GM18502 (cell line): Measurements from ENCODE around the gene DOCK8.
"Not testable (repeated sequence)": the region's sequence is repeated elsewhere in the genome, so short reads cannot be mapped to it uniquely, and the experiment has no call there.

ENCODE experiments used
- ATAC-seq: cut with Tn5 transposase; IDR thresholded peaks from one replicate; pipeline ENCODE4 v1.9.1; 2021; ENCODE audit warnings: mild to moderate bottlenecking; ENCODE audit not compliant: unreplicated experiment, poor library complexity

The DOCK8 gene

DNA sequence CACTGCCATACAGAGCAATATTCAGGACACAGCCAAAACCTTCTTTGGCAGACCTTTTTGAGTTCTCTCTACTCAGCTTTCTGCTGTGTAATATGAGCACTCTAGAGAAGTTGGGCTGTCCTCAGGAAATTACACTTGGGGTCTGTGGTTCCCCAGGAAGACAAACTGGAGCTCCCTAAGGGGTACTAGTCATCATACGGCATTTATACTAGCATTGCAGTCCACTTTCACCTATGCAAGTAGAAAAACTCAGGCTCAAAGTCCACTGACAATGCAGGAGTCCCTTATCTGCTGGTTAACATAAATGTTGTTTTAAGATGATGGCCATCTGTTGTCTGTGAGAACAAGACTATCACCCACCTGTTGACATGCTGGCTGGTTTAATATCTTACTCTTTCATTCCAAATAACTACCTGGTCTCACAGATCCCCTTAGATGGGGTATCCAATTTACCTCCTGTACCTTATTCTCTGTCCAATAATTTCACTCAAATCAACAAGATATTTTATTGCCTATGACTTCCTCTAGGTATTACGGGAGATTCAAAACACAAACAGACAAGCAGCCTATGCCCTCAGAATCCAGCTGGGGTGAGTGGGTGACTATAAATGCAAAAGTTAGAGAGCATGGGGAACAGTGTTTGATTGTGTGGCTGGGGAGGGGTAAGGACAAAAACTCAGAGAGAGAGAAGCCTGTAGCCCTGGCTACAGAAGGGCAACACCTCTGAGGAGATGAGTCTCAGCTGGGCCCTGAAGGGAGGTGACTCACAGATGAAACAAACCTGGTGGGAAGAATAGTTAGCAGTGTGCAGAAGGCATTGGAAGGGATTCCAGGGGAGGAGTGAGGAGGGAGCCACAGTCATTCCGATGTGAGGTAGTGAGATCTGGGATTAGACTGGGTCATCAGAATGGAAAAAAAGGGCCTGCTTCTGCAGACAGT lies 10.2 kb downstream of the DOCK8 start:
- ATAC-seq: no peak

DNA sequence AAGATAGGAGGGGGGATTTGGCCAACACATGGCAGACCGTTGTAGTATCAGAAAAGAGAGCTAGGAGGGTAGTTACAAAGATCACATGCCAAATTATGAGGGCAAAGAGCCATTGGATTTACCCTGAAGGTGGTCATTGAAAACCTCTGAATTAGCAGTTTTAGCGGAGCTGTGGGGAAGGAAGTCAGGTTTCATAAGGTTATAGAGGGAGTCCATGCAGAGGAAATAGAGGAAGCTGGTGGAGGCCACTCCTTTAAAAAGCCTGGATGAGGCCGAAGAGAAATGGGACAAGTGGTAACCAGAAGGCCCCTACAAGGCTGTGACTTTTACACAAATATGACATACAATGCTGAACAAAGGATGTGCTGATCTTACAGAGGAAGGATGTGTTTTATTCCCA lies 13.2 kb downstream of the DOCK8 start:
- ATAC-seq: no peak

DNA sequence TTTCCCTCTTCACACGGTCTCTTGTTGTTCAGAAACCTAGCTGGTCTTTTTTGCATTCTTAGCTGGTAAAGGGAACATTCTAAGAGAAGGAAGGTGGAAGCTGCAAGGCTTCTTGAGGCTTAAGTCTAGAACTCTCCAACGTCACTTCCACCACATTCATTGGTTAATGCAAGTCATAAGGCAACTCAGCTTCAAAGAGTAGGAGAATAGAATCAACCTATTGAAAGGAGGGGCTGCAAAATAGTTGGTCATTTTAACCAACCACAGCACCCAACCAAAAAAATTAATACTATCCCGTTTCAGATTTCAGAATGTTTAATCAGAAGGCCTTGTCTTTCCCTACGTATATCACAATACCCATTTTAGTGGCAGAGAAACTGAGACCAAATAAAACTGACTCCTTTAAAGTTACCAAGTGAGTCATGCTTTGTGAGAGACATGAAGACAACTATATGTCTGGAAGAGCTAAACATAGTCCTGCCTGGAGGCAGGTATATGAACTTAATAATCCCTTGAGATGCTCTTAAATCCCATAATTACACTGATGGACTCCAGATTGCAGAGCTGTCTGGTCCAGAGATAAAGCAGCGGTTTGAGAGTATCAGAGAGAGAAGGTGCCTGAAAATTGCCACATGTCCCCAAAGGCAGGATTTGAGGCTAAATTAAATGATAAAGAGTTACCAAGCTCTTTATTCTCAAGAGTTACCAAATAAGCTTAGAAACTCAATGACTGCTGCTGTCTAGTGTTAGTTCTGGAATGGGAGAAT lies 14.4 kb downstream of the DOCK8 start:
- ATAC-seq: no peak

DNA sequence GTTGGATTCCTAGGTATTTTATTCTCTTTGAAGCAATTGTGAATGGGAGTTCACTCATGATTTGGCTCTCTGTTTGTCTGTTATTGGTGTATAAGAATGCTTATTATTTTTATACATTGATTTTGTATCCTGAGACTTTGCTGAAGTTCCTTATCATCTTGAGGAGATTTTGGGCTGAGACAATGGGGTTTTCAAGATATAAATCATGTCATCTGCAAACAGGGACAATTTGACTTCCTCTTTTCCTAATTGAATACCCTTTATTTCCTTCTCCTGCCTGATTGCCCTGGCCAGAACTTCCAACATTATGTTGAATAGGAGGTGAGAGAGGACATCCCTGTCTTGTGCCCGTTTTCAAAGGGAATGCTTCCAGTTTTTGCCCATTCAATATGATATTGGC lies 17.0 kb downstream of the DOCK8 start:
- ATAC-seq: not testable (repeated sequence)

DNA sequence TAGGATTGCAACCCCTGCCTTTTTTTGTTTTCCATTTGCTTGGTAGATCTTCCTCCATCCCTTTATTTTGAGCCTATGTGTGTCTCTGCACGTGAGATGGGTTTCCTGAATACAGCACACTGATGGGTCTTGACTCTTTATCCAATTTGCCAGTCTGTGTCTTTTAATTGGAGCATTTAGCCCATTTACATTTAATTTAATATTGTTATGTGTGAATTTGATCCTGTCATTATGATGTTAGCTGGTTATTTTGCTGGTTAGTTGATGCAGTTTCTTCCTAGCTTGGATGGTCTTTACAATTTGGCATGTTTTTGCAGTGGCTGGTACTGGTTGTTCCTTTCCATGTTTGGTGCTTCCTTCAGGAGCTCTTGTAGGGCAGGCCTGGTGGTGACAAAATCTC lies 19.0 kb downstream of the DOCK8 start:
- not testable (repeated sequence) for ATAC-seq

DNA sequence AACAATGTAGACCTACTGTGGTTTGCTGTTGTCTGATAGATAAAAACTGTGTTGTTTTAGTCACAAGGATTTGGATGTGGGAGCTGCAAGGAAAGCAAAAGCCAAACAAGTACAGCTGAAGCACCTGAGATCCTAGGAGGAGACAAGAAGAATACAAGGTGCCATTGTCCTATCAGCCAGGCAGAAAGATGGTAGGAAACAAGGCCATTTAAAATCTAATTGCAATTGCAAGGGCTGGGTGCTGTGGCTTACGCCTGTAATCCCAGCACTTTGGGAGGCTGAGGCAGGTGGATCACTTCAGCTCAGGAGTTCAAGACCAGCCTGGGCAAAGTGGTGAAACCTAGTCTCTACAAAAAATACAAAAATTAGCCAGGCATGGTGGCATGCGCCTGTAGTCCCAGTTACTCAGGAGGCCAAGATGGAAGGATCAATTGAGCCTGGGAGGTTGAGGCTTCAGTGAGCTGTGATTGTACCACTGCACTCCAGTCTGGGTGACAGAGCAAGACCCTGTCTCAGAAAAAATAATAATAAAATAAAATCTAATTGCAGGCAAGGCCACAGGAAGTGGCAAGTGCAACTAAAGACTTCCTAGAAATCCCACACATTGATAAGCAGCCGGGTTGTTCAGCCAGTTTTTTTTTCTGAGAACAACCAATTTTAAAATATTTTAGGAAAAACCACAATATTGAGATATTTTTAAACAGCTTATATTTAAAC lies 22.6 kb downstream of the DOCK8 start:
- ATAC-seq: no peak

DNA sequence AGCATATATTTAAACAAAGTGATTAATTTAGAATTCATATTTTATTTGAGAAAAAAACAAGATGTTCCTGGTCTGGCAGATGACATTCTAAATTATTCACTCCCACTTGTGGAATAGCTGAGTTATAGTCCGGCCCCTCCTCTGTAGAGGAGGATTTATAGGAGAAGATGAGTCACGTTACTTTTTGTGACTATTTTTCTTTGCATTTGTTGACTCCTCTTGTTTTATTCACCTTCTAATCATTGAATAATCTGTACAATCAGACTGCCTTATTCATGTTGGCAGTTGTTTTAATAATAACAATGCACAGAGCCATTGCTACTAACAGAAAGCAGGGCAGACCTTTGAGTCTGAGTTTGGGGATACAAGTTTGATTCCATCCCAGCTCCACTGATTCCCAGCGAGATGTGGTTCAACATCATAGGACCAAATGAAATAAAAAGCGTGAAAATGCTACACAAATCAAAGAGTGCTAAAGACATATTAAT lies 23.2 kb downstream of the DOCK8 start:
- ATAC-seq: no peak

DNA sequence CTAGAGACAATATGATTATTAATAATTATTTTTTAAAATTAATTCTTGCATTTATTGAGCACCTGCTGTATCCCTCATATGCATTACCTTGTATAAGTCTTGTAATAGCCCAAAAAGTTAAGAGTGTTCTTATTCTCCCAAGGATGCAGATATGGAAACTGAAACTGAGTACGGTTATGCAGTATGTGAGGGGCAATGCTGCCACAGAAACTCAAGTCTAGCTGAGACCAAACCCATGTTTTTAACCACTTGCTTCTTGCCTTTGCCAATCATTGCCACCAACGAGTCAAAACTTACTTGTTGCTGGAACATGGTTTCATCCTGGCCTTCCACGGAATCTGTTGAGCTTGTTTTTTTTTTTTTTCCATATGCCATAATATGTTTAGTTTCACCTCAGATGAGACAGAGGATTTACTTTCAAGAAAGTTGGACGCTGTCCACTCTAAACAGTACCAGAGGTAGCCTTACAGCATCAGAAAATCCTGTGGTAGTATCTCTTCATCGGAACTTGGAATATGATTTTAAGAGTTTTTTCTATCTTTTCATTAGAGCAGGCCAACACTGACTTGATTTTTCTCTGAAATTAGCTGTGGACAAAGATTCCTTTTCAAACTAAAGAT lies 27.9 kb downstream of the DOCK8 start:
- ATAC-seq: no peak

DNA sequence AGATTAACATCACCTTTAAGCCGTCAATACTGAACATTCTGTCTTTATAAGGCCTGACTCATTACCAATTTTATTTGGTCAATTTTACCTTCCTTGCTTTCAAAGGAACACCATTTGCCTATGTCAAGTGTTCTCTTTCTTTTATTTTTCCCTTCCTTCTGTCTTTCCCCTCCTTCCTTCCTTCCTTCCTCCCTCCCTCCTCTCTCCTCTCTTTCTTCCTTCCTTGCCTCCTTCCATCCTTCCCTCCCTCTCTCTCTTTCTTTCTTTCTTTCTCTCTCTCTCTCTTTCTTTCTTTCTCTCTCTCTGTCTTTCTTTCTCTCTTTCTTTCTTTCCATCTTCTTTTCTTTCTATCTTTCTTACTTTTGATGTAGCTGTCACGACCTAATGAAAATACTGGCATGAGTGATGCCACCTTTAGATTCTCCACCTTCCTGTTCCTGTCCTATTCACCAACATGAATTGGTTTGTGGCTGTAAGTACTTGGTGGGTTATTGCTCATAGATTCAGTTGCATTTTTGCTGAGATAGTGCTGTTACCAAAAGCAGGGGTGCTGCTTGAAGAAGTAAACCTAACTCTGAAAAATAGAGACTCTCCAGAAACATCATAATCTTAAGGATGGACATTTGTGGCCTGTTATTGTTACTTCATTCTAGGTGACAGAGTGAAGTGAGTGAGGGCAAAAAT lies 33.8 kb downstream of the DOCK8 start:
- no peak for ATAC-seq

DNA sequence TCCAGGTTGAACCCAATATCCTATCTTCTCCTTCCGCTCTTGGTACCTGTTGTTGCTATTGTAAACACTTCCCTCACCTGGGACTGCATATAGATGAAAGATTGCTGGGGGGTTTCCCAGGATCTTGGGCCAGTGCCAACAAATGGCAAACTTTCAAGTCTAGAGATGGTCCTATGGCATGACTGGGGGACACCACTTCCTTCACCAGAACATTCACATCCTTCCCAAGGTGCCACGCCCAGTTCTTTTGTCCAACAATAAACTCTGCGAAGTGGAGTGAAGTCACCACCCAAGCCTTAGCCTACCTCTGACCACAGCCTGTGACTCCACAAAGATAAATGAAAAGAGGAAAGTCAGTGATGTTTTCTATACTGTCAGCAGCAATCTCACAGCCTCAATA lies 34.4 kb downstream of the DOCK8 start:
- ATAC-seq: no peak

DNA sequence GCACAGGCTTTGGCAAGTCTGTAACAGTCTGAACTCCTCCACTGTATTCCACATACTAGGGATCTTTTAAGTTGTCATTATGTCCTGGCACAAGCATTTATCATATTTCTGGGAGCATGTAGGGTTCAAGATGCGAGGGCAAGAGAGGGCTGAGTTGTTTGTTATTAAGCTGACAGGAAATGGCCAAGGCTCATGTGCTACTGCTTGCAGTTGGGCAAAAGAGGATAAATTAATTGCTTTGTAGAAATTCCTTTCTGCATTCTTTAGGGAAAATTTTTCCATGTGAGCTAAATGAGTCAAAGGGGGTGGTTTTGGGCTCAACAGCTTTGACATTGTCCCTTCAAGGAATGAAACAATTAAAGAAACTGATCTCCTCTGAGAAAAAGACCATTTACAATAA lies 35.4 kb downstream of the DOCK8 start:
- no peak for ATAC-seq

DNA sequence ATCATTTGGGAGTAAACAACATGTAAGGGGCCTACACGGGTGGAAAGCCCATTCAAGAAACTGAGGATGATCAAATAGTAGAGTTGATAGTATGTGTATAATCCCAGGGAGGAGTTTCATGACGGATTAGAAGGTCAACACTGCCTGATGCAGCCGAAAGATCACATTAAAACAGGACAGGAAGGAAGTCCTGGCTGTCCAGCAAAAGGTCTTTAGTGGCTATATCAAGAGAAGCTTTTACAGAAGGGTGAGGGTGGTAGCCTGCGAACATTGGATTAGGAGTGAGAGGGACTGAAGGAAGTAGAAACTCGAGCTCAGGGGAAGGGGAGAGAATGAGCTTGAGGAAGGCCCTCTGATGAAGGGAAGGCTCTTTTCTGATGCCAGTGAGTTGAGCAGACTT lies 36.0 kb downstream of the DOCK8 start:
- no peak for ATAC-seq

DNA sequence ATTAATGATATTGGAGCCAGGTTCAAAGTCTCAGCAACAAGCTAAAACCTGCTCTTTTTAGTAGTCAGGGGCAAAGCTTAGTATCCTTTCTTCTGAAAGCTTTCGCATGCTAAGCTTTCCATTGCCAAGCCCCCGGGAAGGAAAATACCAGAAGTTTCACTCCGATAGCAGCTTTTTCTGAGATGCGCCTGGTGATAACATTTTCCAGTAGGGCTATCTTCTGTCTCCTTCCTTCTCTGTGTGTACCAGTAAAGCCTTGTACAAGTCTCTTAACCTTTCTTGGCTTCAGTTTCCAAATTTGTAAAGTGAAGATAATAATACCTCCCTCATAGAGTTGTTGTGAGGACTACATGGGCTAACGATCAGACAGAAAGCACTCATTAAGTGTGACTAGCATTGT lies 36.7 kb downstream of the DOCK8 start:
- ATAC-seq: no peak

DNA sequence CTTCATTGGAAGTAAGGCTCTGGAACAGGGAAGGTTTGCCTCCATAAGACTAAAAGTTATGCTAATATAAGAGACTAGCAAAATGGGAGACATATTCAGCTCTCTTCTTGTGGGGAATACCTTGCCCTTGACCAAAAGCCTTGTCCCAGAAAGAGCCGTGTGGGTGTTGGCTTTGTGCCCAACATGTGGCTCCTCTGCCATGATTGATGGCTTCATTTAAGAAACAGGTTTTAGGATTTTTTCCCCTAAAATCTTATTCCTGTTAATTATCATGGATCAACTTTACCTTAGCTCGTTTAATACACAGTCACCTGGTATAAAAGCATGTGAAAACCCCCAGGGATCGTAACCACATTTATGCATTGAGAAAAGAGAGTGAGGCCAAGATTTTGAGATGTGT lies 38.9 kb downstream of the DOCK8 start:
- ATAC-seq: no peak

DNA sequence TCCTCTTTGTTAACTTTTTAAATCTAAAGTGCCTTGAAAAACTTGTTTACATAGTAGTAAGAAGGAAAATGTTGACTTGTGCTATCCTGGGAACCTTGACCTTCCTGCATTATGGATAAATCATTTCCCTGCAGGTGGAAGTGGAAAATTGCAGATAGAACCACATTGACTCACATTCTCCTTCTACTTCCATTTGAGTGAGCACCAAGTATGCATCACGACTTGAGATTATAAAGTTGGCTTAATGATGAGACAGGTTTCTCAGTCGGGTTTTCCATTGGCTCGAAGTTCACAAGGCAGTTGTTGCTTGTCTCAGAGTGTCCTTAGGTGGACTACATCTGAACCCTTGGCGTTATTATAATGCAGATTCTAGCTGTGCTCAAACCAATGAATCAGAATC lies 39.9 kb downstream of the DOCK8 start:
- no peak for ATAC-seq

DNA sequence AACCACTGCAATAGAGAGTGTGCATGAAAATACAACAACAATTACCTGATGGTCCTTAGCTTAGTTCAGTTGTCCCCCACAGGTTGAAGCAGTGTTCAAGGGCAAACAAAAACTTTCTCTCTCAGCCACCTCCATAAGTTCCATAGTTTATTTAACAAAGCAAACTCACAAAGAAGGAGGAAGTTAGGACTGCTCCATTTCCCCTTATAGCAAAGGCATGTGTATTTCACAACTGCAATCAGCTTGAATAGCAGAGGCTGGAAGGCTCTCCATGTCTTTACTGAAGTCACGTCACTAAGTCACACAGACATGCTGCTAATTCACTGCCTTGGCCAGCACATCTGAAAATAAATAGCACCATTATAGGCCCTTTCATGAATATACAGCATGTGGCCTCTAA lies 43.3 kb downstream of the DOCK8 start:
- no peak for ATAC-seq

DNA sequence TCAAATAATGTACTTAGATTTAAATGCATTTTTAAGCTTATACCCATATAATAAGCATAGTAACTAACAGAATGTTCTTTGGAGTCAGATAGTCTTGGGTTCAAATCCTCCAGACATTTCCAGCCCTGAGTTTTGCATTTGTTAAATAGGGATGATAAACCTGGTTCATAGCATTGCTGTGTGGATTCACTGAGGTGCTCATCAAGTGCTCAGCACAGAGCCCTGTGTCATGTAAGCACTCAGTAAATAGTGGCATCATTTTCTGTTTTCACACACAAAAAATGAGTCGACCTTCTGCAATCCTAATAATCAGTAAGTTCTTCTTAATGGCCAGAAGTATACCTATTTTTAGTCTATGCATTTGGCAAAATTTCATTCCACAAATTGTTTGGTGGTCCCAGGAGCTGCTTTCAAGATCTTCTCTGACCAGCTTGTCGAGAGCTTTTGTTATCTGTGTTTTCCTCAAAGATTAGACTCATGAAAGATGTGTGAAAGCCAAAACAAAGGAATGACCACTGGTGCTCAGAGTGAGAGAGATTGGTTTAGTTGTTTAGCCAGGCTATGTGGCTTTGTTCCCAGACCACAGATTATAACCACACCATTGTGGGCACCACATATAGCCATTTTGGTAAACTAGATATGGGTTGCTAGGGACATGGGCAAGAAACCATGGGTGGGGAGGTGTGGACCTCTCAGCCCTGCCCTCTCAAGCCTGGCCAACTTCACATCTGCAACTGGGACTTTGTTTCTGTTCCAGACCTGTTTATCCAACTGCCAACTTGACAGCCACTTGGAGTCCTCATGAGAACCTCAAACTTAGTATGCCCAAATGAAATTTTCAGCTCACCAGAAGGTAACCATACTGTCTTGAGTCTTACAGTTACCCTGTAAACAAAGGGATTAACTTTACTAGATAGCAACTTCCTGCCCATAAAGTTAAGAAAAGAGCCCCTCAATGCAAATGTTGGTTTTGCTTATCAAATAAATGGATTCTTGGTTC lies 45.0 kb downstream of the DOCK8 start:
- no peak for ATAC-seq

DNA sequence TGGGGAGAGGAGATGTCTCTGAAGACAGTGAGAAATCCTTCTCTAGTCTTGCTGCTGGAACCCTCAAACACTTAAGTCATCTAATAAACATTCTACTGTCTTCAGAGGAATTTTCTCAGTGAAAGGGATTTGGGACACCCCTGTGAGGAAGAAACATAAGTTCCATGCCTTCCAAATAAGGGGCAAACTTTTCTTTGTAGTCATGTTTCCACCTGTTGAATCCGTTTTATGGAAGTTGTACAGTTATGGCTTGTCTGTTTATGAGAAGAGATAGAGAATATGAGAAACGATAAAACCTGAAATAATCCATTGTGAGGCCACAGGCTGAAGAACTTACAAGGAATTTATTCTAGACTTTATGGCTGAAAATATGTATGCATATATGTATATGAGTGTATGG lies 49.6 kb downstream of the DOCK8 start:
- no peak for ATAC-seq
